Measurements from ENCODE around the gene ECI1. TPM values are rescaled to one million over a fixed set of nuclear protein-coding genes. Genes with fewer than 3 reads are reported as not detected.

Gene ECI1
- total RNA-seq, 1 experiment from 2014 or later, result 157 TPM

- Mint-ChIP-seq H3K27ac (ENCODE audit: unreplicated experiment) (peak overlapping the region; percentile 76), H3K27me3 (ENCODE audit: insufficient read depth, unreplicated experiment) (no peaks in the 10 kb centered on the region), H3K4me3 (ENCODE audit: unreplicated experiment) (peak overlapping the region; percentile 72), H3K4me1 (ENCODE audit: low read depth, unreplicated experiment) (peaks cover 14% of the 10 kb centered on the region), H3K36me3 (ENCODE audit: insufficient read depth, unreplicated experiment) (peaks cover 67% of the 10 kb centered on the region), H3K9me3 (ENCODE audit: unreplicated experiment) (no peaks in the 10 kb centered on the region)
- H3K36me3 ChIP-seq (ENCODE audit: control insufficient read depth, insufficient read depth, low read length), result peaks cover 3% of the 10 kb centered on the region
- no peaks in the 10 kb centered on the region for H3K27me3 ChIP-seq (replicated peaks; ENCODE audit: control insufficient read depth, insufficient read depth, low read length)
- ChIA-PET CTCF (no interaction called here), POLR2A (interaction anchor here (0.6 to 1.3 kb wide), 2 partner anchors 8 to 52 kb away, joined by 3 to 5 read pairs; partner anchors contain the start of genes PGP and TRAF7)
- BruUV-seq (replicated peaks), result no TSS peak
- intact Hi-C loops (cut with micrococcal nuclease; ENCODE audit: unreplicated experiment), result no loop called here
- H3K4me1 ChIP-seq, result peaks cover 8% of the 10 kb centered on the region; the same call in 1 of the 2 replicates
- no peak for TF ChIP-seq CTCF (IDR thresholded peaks at IDR 0.05; ENCODE audit: insufficient read depth in 1 of 2, low read depth in 1 of 2, low read length in 1 of 2, severe bottlenecking in 1 of 2, unreplicated experiment in 1 of 2)
- peak overlapping the region; percentile 90; the same call in 1 of the 2 replicates for H3K4me3 ChIP-seq (ENCODE audit: low read depth, low read length)
- DNase-seq, result no peak
- H3K9me3 ChIP-seq, result no peaks in the 10 kb centered on the region
These were observed 44.5 kb downstream of the ECI1 start for GRCh38 chr16:2206780-2207433.

- H3K4me3 Mint-ChIP-seq (ENCODE audit: unreplicated experiment), result peak overlapping the region; percentile 72
- Histone ChIP-seq H3K9me3 (no peaks in the 10 kb centered on the region), H3K36me3 (ENCODE audit: control insufficient read depth, insufficient read depth, low read length) (peaks cover 3% of the 10 kb centered on the region), H3K4me1 (peaks cover 8% of the 10 kb centered on the region; the same call in 1 of the 2 replicates), H3K27me3 (replicated peaks; ENCODE audit: control insufficient read depth, insufficient read depth, low read length) (no peaks in the 10 kb centered on the region), H3K4me3 (ENCODE audit: low read depth, low read length) (peak overlapping the region; percentile 90)
- DNase-seq, result no peak
- peaks cover 63% of the 10 kb centered on the region for H3K36me3 Mint-ChIP-seq (ENCODE audit: insufficient read depth, unreplicated experiment)
- TSS peak; percentile 47 for BruUV-seq (replicated peaks)
- TF ChIP-seq CTCF (IDR thresholded peaks at IDR 0.05; ENCODE audit: insufficient read depth in 1 of 2, low read depth in 1 of 2, low read length in 1 of 2, severe bottlenecking in 1 of 2, unreplicated experiment in 1 of 2), result no peak
- ChIA-PET CTCF (no interaction called here), POLR2A (interaction anchor here (0.6 to 1.3 kb wide), 2 partner anchors 9 to 51 kb away, joined by 3 to 5 read pairs; partner anchors contain the start of genes PGP and TRAF7)
- no peaks in the 10 kb centered on the region for H3K27me3 Mint-ChIP-seq (ENCODE audit: insufficient read depth, unreplicated experiment)
- no peaks in the 10 kb centered on the region for H3K9me3 Mint-ChIP-seq (ENCODE audit: unreplicated experiment)
- peaks cover 14% of the 10 kb centered on the region for H3K4me1 Mint-ChIP-seq (ENCODE audit: low read depth, unreplicated experiment)
- intact Hi-C loops (cut with micrococcal nuclease; ENCODE audit: unreplicated experiment), result no loop called here
- peak overlapping the region; percentile 1 for H3K27ac Mint-ChIP-seq (ENCODE audit: unreplicated experiment)
These were observed 45.0 kb downstream of the ECI1 start for GRCh38 chr16:2206420-2206779.

- H3K27ac Mint-ChIP-seq (ENCODE audit: unreplicated experiment), result peak overlapping the region; percentile 1
- intact Hi-C loops (cut with micrococcal nuclease; ENCODE audit: unreplicated experiment), result no loop called here
- no peaks in the 10 kb centered on the region for H3K27me3 Mint-ChIP-seq (ENCODE audit: insufficient read depth, unreplicated experiment)
- no peak for TF ChIP-seq CTCF (IDR thresholded peaks at IDR 0.05; ENCODE audit: insufficient read depth in 1 of 2, low read depth in 1 of 2, low read length in 1 of 2, severe bottlenecking in 1 of 2, unreplicated experiment in 1 of 2)
- Histone ChIP-seq H3K4me3 (ENCODE audit: low read depth, low read length) (peak overlapping the region; percentile 90), H3K27me3 (replicated peaks; ENCODE audit: control insufficient read depth, insufficient read depth, low read length) (no peaks in the 10 kb centered on the region), H3K9me3 (no peaks in the 10 kb centered on the region), H3K36me3 (ENCODE audit: control insufficient read depth, insufficient read depth, low read length) (peaks cover 3% of the 10 kb centered on the region), H3K4me1 (peaks cover 5% of the 10 kb centered on the region; the same call in 1 of the 2 replicates)
- H3K9me3 Mint-ChIP-seq (ENCODE audit: unreplicated experiment), result no peaks in the 10 kb centered on the region
- POLR2A ChIA-PET, result interaction anchor here (0.5 to 1.3 kb wide), 3 partner anchors 9 to 67 kb away, joined by 3 to 5 read pairs (median 4); partner anchors contain the start of genes PGP and TRAF7
- no peak for DNase-seq
- CTCF ChIA-PET, result no interaction called here
- peaks cover 58% of the 10 kb centered on the region for H3K36me3 Mint-ChIP-seq (ENCODE audit: insufficient read depth, unreplicated experiment)
- H3K4me1 Mint-ChIP-seq (ENCODE audit: low read depth, unreplicated experiment), result peaks cover 14% of the 10 kb centered on the region
- peak overlapping the region; percentile 72 for H3K4me3 Mint-ChIP-seq (ENCODE audit: unreplicated experiment)
- BruUV-seq (replicated peaks), result no TSS peak
These were observed 45.4 kb downstream of the ECI1 start for GRCh38 chr16:2205967-2206313.
